GM18520 (cell line): ENCODE measurements around the gene SIX1.
A peak's percentile ranks its signal among the peaks of the same experiment; 100 is the strongest.

Source experiments
- ATAC-seq: cut with Tn5 transposase; IDR thresholded peaks from one replicate; pipeline ENCODE4 v1.9.1; 2021; ENCODE audit not compliant: unreplicated experiment

SIX1 gene

DNA sequence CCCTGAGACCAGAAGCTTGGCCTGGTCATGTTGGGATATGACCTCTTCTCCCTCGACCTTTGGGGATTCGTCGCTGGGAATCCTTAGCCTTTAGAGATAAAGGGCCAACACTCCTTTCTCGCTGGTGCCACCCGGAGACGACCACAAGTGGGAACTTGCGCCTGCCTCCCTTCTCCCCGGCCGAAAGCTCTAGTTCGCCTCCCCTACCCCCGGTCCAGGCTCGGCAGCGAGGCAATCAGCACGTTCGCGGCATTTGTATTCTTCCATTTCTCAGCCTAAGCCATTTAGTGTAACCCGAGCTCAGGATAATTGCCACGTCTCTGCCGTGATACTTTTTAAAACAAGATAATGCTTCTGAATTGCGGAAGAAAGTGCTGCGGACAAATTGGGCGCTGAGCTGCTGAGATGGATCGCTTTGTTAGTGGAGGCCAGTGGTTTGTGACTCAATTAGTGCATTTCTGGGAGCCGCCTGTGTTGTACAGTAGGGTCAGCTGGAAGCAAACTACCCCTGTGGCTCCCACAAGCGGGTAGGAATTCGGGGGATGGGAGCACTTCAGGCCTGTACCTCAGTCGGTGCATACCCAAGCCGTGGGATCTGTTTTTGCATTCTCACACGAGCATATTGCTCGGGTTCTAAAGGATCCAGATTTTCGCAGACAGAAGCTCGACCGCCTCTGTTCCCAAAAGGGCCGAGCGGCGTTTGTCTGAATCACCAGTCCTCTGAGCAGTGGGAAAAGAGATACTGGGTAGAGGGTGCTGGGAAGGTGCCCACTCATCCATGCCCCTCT is 6.8 kb upstream of the SIX1 start:
- no peak for ATAC-seq

GRCh38 chr14:60655119-60655897 is 6.0 kb upstream of the SIX1 start:
- no peak for ATAC-seq

DNA sequence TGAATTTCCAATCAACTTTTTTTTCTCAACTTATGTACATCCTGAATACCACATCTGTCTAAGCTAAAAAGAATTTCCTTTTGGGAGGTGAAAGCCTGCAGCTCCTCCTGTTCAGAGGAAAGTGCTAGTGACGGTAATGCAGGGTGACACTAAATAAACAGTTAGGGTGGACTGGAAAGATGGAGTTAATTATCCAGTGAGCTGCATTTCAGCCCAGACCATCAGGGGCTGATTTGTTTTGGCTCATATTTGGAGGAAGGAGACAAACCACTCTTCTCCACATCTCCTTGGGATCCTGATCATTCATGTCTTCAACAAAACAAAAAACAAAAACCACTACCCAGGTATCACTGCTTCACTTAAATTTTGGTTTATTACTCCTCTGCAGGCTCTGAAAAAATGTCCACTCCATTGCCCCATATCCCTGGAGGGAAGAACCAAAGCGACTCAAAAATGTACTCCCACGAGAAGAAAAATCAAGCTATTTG is 5.1 kb upstream of the SIX1 start:
- no peak for ATAC-seq

GRCh38 chr14:60653701-60654161 is 4.5 kb upstream of the SIX1 start:
- ATAC-seq = no peak

DNA sequence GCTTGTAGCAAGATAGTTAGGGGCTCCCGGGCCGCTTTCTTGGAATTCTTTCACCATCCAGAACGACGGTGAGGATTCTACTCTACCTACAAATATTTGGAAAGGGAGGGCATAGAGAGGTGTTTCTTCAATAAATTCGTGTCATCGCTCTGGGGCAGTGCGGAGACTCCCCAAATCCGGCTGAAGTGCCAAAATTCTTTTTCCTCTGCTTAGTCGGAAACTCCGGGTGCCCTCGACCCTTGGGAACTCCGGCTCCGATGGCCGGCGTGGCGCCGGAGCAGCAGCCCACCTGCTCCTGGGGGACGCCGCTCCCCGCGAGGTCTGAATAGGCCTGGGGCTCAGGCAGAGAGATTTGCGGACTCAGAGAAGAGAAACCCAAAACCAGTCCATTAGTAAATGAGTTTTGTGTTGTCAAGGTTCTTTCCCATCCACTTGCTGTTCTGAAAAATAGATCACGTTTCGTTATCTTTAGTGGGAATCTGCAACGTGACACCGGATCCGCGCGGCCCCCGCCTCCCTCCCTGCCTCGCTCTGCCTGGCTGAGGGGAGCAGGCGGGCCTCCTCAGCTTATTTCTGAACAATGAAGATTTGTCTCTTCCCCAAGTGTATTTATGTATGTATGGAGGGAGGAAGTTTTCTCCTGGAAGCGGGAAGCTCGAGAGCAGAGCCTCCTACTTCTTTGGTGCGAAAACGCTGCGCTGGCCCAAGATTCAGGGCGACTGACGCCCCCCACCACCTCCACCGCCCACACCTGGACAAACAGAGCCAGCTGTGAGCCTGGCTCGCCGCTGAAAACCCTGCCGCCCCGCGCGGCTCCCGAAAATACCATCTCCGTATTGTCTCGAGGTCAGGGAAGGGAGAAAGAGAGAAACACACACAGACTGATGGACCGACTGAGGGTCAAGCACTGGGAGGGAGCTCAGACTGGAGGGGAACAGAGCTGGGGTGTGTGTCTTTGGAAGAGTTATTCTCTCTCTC is 3.7 kb upstream of the SIX1 start:
- ATAC-seq = no peak

GRCh38 chr14:60651796-60652673 is 2.8 kb upstream of the SIX1 start:
- ATAC-seq = no peak

DNA sequence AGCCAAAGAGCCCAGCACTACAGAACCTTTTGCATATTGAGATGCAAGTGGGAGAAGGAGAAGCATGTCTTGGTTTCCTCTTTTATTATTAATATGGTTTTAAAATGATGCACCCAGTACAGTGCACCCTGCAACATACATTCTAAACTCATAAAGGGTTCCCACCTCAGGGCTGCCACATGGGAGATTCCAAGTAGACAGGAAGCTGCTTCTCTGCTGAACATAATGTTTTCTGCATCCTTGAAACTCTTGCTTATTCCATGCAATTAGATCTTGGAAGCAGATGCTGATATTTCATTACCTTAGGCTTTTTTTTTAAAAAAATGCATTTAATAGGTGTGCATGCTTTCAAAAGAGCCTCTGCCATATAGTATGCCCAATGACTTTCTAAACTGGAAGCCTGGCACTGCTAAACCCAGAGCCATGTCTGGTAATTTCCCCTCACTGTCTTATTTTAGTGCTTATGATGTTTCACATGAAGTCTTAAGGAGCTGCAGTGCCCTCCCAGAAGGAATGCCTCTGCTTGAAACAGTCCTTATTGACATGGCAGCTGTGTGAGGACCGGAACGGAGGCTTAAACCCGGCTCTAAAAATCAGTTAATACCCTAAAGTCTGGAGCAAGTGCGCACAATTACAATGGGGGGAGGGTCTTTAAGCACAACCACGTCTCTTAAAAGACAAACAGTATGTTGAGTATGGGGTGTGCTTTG is 2.0 kb upstream of the SIX1 start:
- ATAC-seq = no peak

- no peak for ATAC-seq
Observed at GRCh38 chr14:60650373-60650961, 1.2 kb upstream of the SIX1 start.

DNA sequence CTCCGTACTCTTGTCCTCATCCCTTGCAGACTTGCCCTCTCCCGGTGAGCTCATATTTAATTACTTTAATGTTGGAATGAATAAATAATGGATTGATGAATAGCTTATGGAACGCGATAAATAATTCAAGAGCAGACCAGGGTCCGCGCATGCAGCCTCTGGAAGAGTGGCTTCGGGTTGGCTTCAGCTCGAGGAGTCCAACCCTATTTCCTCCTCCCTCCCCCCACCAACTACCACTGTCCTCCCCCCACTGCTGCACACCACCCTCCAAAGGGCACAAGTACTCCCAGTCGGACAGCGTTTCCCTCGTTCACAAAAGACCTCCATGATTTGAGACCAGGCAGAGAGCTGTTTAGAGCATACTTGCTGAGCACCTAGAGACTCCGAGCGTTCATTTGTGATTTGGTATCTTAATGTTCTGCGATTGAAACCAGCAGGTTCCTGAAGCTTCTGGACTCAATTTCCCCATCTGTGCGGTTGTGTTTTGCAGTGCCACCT is 647 bp upstream of the SIX1 start:
- ATAC-seq = no peak

GRCh38 chr14:60648249-60648933 is 886 bp downstream of the SIX1 start:
- ATAC-seq = no peak

GRCh38 chr14:60647837-60648248 is 1.4 kb downstream of the SIX1 start:
- no peak for ATAC-seq

- ATAC-seq = no peak
Observed at GRCh38 chr14:60647081-60647836, 2.0 kb downstream of the SIX1 start.

GRCh38 chr14:60646226-60646818 is 3.0 kb downstream of the SIX1 start:
- no peak for ATAC-seq

- peak; percentile 50 for ATAC-seq
Observed at GRCh38 chr14:60645126-60645741, 4.0 kb downstream of the SIX1 start.

- ATAC-seq = no peak
Observed at GRCh38 chr14:60644666-60645065, 4.6 kb downstream of the SIX1 start.

- ATAC-seq = no peak
Observed at GRCh38 chr14:60643463-60644314, 5.6 kb downstream of the SIX1 start.
